Prostate gland (tissue), 2 donors: ENCODE results near the gene FAM89B.

Experiments
- CTCF ChIP-seq, 4 experiments: fragments of 200-600 bp in 2 of 4; fragments of 450-650 bp in 2 of 4; sonication (generic) in 2 of 4; IDR thresholded peaks; 1 replicate in 3 of 4; 2 replicates in 1 of 4; pipeline ENCODE4 v1.5.1; 2016 to 2019; ENCODE audit warnings: antibody characterized with exemption in 4 of 4, mild to moderate bottlenecking in 2 of 4, moderate library complexity in 2 of 4
- POLR2AphosphoS5 ChIP-seq: sonication (generic); formaldehyde crosslinking; IDR thresholded peaks from one replicate; pipeline ENCODE4 v1.6.1; 2017; ENCODE audit warnings: antibody characterized with exemption

- TF ChIP-seq CTCF (IDR thresholded peaks at IDR 0.05) (no peak), POLR2AphosphoS5 (no peak)
Measured at GRCh38 chr11:65585396-65586246, 13.3 kb downstream of the FAM89B start.
